ENCODE measurements around the gene PPP2R2B. TPM values are rescaled to one million over a fixed set of nuclear protein-coding genes. Genes with fewer than 3 reads are reported as not detected.

Gene PPP2R2B
- total RNA-seq, 4 donors from 2014 or later = 0.53 to 2.0 (median 1.1) TPM

DNA sequence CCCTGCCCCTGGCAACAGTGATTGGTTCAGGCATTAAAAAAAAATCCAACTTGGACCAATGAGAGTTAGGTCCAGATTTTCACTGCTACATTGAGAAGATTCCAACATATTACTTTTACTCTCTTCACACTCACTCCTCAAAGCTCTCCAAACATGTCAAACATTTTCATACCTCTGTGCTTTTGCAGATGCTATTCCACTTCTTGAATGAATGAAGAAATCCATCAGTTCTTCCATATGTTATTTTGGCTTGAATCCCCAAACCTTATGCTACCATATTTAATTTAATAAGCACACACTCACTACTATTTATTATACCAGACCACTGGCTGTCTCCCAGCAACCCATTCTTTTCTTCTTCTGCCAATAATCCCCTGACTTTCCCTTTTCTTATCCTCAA lies 87.1 kb downstream of the PPP2R2B start:
- Histone ChIP-seq H3K4me1 (no peaks in the 10 kb centered on the region), H3K27me3 (no peaks in the 10 kb centered on the region), H3K9me3 (no peaks in the 10 kb centered on the region), H3K4me3 (no peak overlapping the region), H3K36me3 (no peaks in the 10 kb centered on the region), H3K27ac (no peak overlapping the region)
- no peak for DNase-seq
- TF ChIP-seq POLR2A (IDR thresholded peaks at IDR 0.05) = no peak
- TF ChIP-seq, protein P1, sequence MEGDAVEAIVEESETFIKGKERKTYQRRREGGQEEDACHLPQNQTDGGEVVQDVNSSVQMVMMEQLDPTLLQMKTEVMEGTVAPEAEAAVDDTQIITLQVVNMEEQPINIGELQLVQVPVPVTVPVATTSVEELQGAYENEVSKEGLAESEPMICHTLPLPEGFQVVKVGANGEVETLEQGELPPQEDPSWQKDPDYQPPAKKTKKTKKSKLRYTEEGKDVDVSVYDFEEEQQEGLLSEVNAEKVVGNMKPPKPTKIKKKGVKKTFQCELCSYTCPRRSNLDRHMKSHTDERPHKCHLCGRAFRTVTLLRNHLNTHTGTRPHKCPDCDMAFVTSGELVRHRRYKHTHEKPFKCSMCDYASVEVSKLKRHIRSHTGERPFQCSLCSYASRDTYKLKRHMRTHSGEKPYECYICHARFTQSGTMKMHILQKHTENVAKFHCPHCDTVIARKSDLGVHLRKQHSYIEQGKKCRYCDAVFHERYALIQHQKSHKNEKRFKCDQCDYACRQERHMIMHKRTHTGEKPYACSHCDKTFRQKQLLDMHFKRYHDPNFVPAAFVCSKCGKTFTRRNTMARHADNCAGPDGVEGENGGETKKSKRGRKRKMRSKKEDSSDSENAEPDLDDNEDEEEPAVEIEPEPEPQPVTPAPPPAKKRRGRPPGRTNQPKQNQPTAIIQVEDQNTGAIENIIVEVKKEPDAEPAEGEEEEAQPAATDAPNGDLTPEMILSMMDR (IDR thresholded peaks at IDR 0.05) = no peak
- intact Hi-C loops (cut with DNase I) = no loop called here

DNA sequence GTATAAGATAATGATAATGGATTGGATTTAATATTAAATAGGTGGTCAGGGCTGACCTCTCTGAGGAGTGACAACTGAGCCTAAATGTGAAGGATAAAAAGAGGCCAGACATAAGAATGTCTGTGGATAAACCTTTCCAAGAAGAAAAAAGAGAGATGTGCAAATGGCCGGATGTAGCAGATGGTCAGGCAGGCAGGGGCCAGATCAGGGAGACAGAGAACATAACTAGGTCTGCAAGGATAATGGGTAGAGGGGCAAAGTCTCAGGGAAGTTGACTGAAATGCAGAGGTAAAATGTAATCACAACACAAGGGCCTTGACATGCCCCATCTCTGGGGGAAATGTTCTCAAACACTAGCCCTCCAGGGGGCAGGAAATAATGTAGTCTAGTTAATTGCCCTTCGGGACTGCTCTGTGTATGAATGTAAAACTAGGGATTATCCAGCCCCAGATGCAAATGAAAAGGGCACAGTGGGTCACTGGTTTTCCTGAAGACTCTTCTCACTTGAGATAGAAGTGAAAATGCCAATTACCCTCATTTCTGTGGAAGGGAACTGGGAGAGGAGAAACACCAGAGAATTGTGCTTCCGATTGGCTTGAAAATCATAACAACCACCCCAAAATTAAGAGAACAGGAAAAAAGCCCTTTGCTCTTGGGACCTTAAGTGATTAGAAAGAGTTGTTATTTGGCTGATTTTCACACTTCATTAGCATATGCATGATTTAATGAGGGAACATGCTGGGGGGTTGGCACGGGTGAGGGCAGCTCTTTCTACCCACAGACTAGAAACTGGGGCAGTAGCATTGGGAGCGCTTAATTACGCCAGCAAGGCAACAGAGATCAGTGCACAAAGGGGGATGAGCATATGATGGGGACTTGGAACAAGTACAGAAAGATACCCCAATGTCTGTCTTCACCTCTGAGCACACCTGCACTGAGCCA lies 88.6 kb downstream of the PPP2R2B start:
- Histone ChIP-seq H3K36me3 (no peaks in the 10 kb centered on the region), H3K4me1 (no peaks in the 10 kb centered on the region), H3K27me3 (no peaks in the 10 kb centered on the region), H3K4me3 (no peak overlapping the region), H3K27ac (no peak overlapping the region), H3K9me3 (no peaks in the 10 kb centered on the region)
- intact Hi-C loops (cut with DNase I) = no loop called here
- TF ChIP-seq, protein P1 (IDR thresholded peaks at IDR 0.05) = no peak
- no peak for TF ChIP-seq POLR2A (IDR thresholded peaks at IDR 0.05)
- WGBS, 2 donors = 64 to 83% methylated on average over 6 of the region's 6 CpGs
- no peak for DNase-seq

DNA sequence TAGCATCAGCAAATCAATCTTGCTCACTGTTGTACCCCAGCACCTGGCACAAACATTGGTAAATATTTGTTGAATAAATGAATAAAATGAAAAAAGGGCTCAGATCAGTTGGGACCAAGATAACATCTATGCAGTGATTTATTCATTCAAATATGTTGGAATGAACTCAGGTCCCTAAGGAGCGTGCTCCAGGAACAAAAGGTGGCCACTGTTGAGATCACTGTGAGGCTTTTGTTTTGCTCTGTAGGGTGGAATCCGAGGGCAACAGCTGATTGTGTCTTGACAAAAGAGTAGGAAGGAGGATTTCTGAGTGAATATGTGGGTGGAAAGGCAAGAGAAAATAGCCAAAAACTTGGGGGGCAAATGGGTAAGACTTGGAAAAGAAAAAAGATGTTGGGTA lies 89.7 kb downstream of the PPP2R2B start:
- H3K27me3 ChIP-seq = no peaks in the 10 kb centered on the region

DNA sequence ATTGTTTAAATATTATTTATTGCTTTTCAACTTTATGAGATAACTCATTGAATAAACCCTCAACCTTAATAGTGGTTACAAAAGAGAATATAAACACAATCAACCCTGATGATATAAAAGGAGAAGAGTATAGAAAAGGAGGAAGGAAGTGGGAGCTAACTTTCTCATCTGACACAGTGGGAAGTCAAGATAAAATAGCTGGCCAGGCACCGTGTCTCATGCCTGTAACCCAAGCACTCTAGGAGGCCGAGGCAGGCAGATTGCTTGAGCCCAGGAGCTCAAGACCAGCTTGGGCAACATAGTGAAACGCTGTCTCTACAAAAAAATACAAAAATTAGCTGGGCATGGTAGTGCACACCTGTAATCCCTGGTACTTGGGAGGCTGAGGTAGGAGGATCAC lies 93.5 kb downstream of the PPP2R2B start:
- H3K4me3 ChIP-seq = no peak overlapping the region
- H3K4me1 ChIP-seq = no peaks in the 10 kb centered on the region
- DNase-seq = no peak
- WGBS, 2 donors = 45 to 51% methylated on average over 3 of the region's 3 CpGs
- no peak for TF ChIP-seq POLR2A (IDR thresholded peaks at IDR 0.05)
- TF ChIP-seq, protein P1 (IDR thresholded peaks at IDR 0.05) = no peak
- H3K27ac ChIP-seq = no peak overlapping the region
- H3K9me3 ChIP-seq = no peaks in the 10 kb centered on the region
- H3K27me3 ChIP-seq = no peaks in the 10 kb centered on the region
- H3K36me3 ChIP-seq = no peaks in the 10 kb centered on the region
- intact Hi-C loops (cut with DNase I) = no loop called here

More for the DNA sequence above, 89.7 kb downstream of the PPP2R2B start:
- H3K4me3 ChIP-seq = no peak overlapping the region
- H3K4me1 ChIP-seq = no peaks in the 10 kb centered on the region
- TF ChIP-seq POLR2A (IDR thresholded peaks at IDR 0.05) = no peak
- TF ChIP-seq, protein P1 (IDR thresholded peaks at IDR 0.05) = no peak
- intact Hi-C loops (cut with DNase I) = no loop called here
- no peak overlapping the region for H3K27ac ChIP-seq
- WGBS, 2 donors = 45 to 52% methylated on average over 2 of the region's 2 CpGs
- H3K36me3 ChIP-seq = no peaks in the 10 kb centered on the region
- DNase-seq = no peak
- H3K9me3 ChIP-seq = no peaks in the 10 kb centered on the region

DNA sequence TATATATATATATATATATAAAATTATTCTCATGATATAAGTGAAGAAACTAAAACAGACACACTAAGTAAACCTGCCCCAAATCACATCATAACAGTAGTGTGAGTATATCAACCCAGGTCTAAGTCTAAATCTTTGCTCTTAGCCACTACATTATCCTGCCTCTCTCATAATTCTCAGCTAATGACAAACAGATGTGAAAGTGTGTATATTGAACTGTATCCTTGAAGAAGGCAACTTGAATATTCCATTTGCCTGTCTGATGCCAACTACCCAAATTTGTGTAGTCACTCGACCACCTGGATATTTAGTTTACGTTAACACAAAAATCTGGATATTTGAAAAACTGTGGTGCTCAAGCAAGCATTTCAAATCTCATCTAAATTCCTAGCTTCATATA lies 97.4 kb downstream of the PPP2R2B start:
- Histone ChIP-seq H3K36me3 (no peaks in the 10 kb centered on the region), H3K9me3 (no peaks in the 10 kb centered on the region), H3K27me3 (no peaks in the 10 kb centered on the region), H3K4me3 (no peak overlapping the region), H3K4me1 (no peaks in the 10 kb centered on the region), H3K27ac (no peak overlapping the region)
- TF ChIP-seq, protein P1 (IDR thresholded peaks at IDR 0.05) = no peak
- intact Hi-C loops (cut with DNase I) = no loop called here
- no peak for DNase-seq
- WGBS, 2 donors = 74 to 82% methylated on average over 2 of the region's 2 CpGs

All from esophagus squamous epithelium (tissue), 5 donors.